GM19240 (cell line): ENCODE measurements around the gene FAT4.

Source experiments
- DNase-seq: peaks from one replicate; pipeline ENCODE4 v3.0.0; 2011; ENCODE audit warnings: low spot score; ENCODE audit not compliant: insufficient read length

FAT4 gene

GRCh38 chr4:125314676-125315575, at the start of gene FAT4:
FAT4 (plus strand) TSS chr4:125314955; CDS start chr4:125316412, 1,457 bp downstream.
- DNase-seq, result no peak

- DNase-seq, result no peak
Observed at GRCh38 chr4:125265846-125266245, 48.9 kb upstream of the FAT4 start.

DNA sequence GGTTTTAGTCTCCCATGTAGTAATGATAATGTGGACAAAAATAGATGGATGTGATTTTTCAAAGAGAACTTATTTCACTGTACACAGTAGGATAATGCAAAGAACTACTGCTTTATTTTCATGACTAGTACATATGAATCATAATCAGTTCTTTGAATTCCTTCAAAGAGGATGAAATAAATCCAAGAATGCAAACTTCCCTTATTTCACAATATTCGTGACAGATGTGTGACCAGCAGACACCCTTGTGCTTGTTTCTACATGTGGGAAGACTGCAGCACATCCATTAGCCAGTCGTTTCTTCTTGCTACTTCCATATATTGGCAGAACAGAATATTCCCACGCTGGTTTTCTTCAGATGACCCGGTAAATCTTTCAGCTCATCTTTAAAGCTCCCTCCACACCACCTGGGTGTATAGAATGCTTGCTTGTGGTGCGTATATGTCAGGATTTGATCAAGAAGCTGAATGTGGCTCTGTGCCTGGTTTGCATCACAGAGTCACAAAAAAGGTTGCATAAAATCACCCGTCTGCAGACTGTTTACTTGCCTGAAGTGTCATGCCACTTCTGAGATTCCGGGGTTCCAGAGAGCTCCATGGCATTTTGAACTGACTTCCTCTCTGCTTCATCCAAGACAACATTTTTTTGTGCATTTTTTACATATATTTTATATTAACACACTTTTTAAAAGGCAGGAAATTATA, 47.7 kb upstream of the FAT4 start:
- no peak for DNase-seq

- no peak for DNase-seq
Observed at GRCh38 chr4:125267630-125268029, 47.1 kb upstream of the FAT4 start.

GRCh38 chr4:125268068-125268755, 46.5 kb upstream of the FAT4 start:
- DNase-seq, result no peak

GRCh38 chr4:125276811-125277210, 37.9 kb upstream of the FAT4 start:
- DNase-seq, result no peak

DNA sequence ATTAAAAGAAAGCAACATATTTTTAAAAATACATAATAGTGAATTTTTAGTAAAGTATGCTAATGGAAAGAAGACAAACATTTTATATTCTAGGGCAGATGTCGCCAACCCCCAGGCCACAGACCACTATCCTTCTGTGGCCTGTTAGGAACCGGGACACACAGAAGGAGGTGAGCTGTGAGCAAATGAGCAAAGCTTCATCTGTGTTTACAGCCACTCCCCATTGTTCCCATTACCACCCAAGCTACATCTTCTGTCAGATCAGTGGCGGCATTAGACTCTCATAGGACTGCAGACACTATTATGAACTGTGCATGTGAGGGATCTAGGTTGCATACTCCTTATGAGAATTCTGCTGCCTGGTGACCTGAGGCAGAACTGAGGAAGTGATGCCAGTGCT, 37.0 kb upstream of the FAT4 start:
- no peak for DNase-seq

DNA sequence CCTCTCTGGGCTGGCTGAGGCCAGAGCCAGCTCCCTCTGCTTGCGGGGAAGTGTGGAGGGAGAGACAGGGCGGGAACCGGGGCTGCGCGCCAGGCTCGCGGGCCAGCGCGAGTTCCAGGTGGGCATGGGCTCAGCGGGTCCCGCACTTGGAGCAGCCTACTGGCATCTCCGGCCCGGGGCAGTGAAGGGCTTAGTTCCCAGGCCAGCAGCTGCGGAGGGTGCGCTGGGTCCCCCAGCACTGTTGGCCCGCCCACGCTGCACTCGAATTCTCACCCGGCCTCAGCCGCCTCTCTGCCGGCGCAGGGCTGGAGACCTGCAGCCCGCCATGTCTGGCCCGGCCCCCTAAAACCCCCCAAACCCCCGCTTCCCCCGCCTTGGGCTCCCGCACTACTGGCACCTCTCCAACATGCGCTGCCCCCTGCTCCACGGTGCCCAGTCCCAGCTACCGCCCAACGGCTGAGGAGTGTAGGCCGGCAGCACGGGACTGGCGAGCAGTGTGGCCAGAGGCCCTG, 33.8 kb upstream of the FAT4 start:
- DNase-seq, result no peak

GRCh38 chr4:125283707-125284279, 31.0 kb upstream of the FAT4 start:
- no peak for DNase-seq

- no peak for DNase-seq
Observed at GRCh38 chr4:125297116-125297515, 17.6 kb upstream of the FAT4 start.

DNA sequence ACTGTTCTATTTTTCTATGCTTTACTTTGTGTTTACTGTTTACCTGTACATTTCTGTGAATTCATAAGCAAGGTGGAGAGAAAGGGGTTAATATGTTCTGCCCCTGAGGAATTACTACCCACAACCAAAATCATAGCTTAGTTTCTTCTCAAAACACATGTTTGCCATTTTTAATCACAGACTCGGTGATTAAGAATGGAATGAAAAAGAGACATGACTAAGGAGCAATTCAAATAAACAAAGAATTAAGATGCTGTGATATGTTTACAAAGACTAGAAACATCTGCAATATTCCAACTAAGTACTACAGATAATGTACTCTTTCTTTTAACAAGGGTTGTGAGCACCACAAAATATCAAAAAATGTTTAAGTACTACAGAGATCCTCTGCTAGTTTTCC, 11.7 kb upstream of the FAT4 start:
- no peak for DNase-seq

- no peak for DNase-seq
Observed at GRCh38 chr4:125303821-125304220, 10.9 kb upstream of the FAT4 start.

DNA sequence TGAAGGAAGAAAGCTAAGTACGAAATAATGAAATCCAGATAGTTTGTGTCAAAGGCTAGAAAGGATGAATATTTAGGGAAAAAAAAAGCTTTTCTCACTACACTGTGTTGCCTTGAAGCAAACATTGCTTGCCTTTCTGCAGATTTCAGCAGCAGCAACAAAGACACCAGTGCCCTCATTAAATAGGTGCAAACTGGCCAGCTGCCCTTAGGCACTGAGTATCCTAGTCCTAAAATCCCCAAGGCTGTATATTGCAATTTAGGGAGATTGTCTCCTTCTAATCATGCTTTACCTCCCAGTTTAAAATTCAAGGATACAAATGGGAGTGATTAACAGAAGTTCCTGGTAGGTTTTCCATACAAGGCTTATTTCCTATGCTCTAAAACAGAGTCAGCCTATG, 8.6 kb upstream of the FAT4 start:
- no peak for DNase-seq

GRCh38 chr4:125306533-125306932, 8.2 kb upstream of the FAT4 start:
- no peak for DNase-seq

DNA sequence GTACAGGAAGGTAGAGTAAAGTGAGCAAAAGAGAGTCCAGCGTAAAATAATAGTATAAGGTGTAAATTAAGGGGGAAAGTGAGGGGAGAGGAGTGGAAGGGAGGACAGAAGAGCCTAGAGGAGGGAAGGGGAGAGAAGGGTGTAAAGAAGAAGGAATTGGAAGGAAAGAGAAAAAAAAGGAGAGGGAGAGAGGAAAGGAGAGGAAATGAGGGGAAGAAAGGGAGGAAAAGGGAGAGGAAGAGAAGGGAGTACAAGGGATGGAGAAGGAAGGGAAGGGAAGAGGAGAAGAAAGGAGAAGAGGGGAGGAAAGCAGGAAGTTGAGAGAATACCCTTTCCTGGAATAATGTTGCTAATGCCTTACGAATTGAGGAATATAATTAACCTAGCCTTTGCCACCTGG, 3.3 kb upstream of the FAT4 start:
- no peak for DNase-seq

DNA sequence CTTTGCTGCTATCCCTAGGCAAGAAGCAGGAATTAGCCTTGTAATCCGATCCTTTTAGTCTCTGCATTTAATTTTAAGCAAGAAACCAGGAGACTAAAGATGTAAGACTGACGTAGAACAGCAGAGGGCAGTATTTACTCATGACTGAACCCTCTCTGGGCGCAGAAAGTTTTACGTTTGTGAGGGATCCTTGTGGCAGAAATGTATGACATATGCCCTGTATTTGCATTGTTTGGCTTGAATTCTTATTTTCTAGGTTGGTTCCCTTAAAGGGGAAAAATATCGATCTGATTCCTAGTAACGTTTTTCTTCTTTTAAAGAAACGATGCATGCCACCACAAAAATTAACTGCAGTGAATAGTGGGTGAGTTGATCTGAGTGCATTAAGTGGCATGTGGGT, 1.3 kb upstream of the FAT4 start:
- no peak for DNase-seq

- no peak for DNase-seq
Observed at GRCh38 chr4:125313989-125314667, 627 bp upstream of the FAT4 start.

DNA sequence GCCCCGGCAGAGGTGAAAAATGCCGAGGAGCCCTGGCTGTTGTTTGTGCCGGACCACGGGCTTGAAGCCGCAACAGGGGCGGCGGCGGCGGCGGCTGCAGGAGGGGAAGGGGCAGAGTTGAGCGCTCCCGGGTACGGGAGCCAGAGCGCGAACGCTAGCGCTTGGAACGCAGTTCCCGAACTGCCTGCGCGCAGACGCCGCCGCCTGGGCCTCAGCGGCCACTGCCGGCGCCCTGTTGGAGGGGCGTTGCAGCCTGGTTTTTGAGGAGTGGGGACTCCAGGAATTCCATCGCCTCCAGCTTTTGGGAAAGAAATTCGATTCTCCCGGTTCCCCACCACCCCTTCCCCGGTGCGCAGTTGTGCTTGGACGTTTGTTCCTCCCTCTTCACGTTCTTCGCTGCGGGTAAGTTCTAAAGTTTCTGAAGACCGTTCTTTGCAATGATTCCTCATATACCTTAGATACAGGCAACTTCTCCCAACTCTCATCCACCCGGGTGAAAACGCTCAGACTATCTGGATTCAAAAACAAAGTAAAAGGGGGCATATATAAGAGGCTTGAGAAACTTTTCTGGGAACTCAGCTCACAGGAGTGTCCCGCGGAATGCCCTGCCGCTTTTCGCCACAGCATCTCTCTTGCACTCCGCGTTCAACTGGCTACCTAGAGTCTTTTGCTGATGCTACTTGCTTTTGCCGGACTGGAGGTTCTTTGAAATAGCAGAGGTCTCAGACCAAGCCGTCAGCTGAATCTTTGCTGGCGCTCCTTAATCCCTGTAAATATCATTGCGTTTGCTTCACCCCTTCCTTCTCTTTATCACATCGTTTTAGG, 1.0 kb downstream of the FAT4 start:
- no peak for DNase-seq

GRCh38 chr4:125316401-125316790, 1.6 kb downstream of the FAT4 start:
- DNase-seq, result no peak
